ENCODE measurements around the gene BBX.

- TF ChIP-seq POLR2AphosphoS5 (IDR thresholded peaks at IDR 0.05; ENCODE audit: low read depth, low read length), result no peak
- no peak for TF ChIP-seq POLR2A (IDR thresholded peaks at IDR 0.05; ENCODE audit: low read depth, low read length)
- no peak for TF ChIP-seq TAF1 (IDR thresholded peaks at IDR 0.05; ENCODE audit: borderline replicate concordance, low read depth, low read length)
Observed at GRCh38 chr3:107594870-107595269, 72.1 kb downstream of the BBX start.

All from GM12892 (cell line).